ENCODE data around the gene PHC2. TPM values are rescaled to one million over a fixed set of nuclear protein-coding genes. Genes with fewer than 3 reads are reported as not detected.

PHC2 gene
- total and polyA plus RNA-seq, 2 of the 13 experiments (the other 11 are each of a cell fraction or from before 2014, with no cell fraction given), result 52.5 to 84.9 TPM

DNA sequence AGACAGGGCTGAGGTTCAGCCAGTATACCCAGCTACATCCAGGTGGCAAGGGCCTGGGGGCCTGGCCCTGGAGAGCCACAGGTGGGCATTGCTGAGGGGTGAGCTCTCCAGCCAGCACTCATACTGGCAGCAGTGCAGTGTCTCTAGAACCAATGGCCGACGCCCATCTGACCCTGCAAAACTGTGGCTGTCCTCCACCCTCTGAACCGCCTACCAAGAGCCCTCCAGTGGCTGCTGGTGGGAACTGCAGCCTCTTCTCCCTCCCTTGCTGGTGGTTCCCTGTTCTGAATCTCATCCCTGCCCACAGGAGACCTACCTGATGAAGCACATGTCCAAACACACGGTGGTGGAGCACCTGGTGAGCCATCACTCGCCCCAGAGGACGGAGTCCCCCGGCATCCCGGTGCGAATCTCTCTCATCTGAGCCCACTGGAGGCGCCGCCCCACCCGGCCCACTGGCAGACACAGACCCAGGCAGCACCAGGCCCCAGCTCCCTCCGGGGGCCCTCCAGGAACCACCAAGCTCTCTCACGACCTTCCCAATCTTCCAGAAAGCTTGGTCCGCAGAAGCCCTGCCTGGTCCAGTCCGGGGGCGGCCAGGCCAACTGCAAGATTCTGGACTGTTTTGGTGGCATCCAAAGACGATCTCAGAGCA, 132.1 kb downstream of the PHC2 start (continued):
- 0 out of 2 replicates have a peak, but pooled peaks have one; percentile 21 for TF ChIP-seq ARID4A (CRISPR knock-in tag; IDR thresholded peaks at IDR 0.05; ENCODE audit: borderline replicate concordance)
- no peak for TF ChIP-seq HOXD1 (CRISPR knock-in tag; IDR thresholded peaks at IDR 0.05)
- TF ChIP-seq ZNF331 (CRISPR knock-in tag; IDR thresholded peaks at IDR 0.05), result no peak
- TF ChIP-seq MAZ (IDR thresholded peaks at IDR 0.05; ENCODE audit: borderline replicate concordance, low read depth, low read length), result peak; percentile 36; the same call in 1 of the 2 replicates
- no peak for TF ChIP-seq MAZ (CRISPR knock-in tag; IDR thresholded peaks at IDR 0.05; ENCODE audit: low read depth)
- TF ChIP-seq ZNF563 (CRISPR knock-in tag; IDR thresholded peaks at IDR 0.05), result no peak
- TF ChIP-seq PRDM4 (CRISPR knock-in tag; IDR thresholded peaks at IDR 0.05; ENCODE audit: borderline replicate concordance), result no peak
- no peak for TF ChIP-seq ZNF552 (CRISPR knock-in tag; IDR thresholded peaks at IDR 0.05; ENCODE audit: borderline replicate concordance)
- TF ChIP-seq ZFP36L1 (CRISPR knock-in tag; IDR thresholded peaks at IDR 0.05), result no peak
- TF ChIP-seq SMARCC2 (IDR thresholded peaks at IDR 0.05), result no peak
- TF ChIP-seq MEIS2 (CRISPR knock-in tag; IDR thresholded peaks at IDR 0.05), result no peak
- TF ChIP-seq ZNF460 (CRISPR knock-in tag; IDR thresholded peaks at IDR 0.05; ENCODE audit: borderline replicate concordance), result no peak
- no peak for TF ChIP-seq ZEB1 (IDR thresholded peaks at IDR 0.05; ENCODE audit: insufficient replicate concordance, low read depth)
- no peak for TF ChIP-seq ZNF101 (CRISPR knock-in tag; IDR thresholded peaks at IDR 0.05; ENCODE audit: borderline replicate concordance, low read depth)
- TF ChIP-seq NR2F1 (CRISPR knock-in tag; IDR thresholded peaks at IDR 0.05), result no peak
- TF ChIP-seq ZHX2 (IDR thresholded peaks at IDR 0.05; ENCODE audit: low read depth), result no peak
- no peak for TF ChIP-seq ZHX2 (CRISPR knock-in tag; IDR thresholded peaks at IDR 0.05; ENCODE audit: borderline replicate concordance)

Measured in HepG2 (cell line).